ENCODE results near the gene RGS6. TPM values are rescaled to one million over a fixed set of nuclear protein-coding genes. Genes with fewer than 3 reads are reported as not detected.

RGS6 gene
- total and polyA plus RNA-seq, 8 donors = 0.12 to 4.1 (median 2.8) TPM

- H3K27me3 ChIP-seq = peaks cover 0 to 7% of the 10 kb centered on the region in 2 donors
- H3K4me3 ChIP-seq = no peak overlapping the region
- H3K9me3 ChIP-seq = no peaks in the 10 kb centered on the region
- peaks cover 0 to 3% of the 10 kb centered on the region in 2 donors for H3K4me1 ChIP-seq
- intact Hi-C loops (cut with DNase I) = no loop called here
- no peak for DNase-seq
- TF ChIP-seq, protein P1, sequence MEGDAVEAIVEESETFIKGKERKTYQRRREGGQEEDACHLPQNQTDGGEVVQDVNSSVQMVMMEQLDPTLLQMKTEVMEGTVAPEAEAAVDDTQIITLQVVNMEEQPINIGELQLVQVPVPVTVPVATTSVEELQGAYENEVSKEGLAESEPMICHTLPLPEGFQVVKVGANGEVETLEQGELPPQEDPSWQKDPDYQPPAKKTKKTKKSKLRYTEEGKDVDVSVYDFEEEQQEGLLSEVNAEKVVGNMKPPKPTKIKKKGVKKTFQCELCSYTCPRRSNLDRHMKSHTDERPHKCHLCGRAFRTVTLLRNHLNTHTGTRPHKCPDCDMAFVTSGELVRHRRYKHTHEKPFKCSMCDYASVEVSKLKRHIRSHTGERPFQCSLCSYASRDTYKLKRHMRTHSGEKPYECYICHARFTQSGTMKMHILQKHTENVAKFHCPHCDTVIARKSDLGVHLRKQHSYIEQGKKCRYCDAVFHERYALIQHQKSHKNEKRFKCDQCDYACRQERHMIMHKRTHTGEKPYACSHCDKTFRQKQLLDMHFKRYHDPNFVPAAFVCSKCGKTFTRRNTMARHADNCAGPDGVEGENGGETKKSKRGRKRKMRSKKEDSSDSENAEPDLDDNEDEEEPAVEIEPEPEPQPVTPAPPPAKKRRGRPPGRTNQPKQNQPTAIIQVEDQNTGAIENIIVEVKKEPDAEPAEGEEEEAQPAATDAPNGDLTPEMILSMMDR (IDR thresholded peaks at IDR 0.05) = no peak
- no peaks in the 10 kb centered on the region for H3K36me3 ChIP-seq
- no peak for ATAC-seq
- no peak overlapping the region for H3K27ac ChIP-seq
Measured at GRCh38 chr14:72448212-72448611, 516.0 kb downstream of the RGS6 start.

GRCh38 chr14:72450473-72451044, 518.3 kb downstream of the RGS6 start:
- Histone ChIP-seq H3K27ac (no peak overlapping the region), H3K4me3 (no peak overlapping the region), H3K36me3 (no peaks in the 10 kb centered on the region), H3K4me1 (peaks cover 0 to 3% of the 10 kb centered on the region in 2 donors), H3K27me3 (peaks cover 0 to 7% of the 10 kb centered on the region in 2 donors), H3K9me3 (no peaks in the 10 kb centered on the region)
- TF ChIP-seq, protein P1 (IDR thresholded peaks at IDR 0.05) = no peak
- DNase-seq = no peak
- ATAC-seq = no peak
- intact Hi-C loops (cut with DNase I) = no loop called here

DNA sequence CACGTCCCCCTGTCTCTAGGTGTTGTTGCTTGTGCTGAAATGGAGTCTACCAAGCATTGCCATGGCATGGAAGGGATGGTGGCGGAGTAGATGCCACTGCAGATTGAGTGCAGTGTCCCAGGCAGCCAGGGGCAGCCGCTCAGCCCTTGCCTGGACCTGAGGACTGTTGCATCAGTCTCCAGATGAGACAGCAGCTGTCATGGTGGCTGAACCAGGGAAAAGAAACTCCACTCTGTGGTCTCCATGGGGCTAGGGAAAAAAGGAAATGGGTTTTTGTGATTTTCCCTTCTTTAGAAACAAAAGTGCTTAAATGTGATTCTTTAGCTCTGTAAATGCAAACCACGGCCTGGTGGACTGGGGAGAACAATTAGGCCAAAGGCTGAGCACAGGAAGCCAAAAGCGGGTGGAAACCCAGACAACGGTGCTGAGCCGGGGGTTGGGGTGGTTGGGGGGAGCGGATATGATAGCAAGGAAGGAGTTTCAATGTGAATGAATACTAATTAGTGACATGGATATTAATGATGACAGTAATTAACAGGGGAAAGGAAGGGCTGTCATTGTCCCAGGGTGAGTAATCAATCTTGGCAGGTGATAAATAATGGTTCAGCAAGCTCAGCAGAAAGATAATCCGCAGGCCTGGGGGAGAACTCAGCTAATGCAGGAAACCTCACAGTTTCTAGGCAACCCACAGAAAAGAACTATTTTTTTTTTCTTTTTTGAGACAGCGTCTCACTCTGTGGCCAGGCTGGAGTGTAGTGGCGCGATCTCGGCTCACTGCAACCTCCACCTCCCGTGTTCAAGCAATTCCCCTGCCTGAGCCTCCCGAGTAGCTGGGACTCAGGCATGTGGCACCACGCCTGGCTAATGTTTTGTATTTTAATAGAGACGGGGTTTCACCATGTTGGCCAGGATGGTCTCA, 519.1 kb downstream of the RGS6 start:
- ATAC-seq = peak; percentile 35
- Histone ChIP-seq H3K9me3 (no peaks in the 10 kb centered on the region), H3K4me1 (peaks cover 0 to 3% of the 10 kb centered on the region in 2 donors), H3K27me3 (peaks cover 0 to 7% of the 10 kb centered on the region in 2 donors), H3K36me3 (no peaks in the 10 kb centered on the region), H3K4me3 (no peak overlapping the region), H3K27ac (no peak overlapping the region)
- TF ChIP-seq, protein P1 (IDR thresholded peaks at IDR 0.05) = no peak
- intact Hi-C loops (cut with DNase I) = no loop called here
- no peak for DNase-seq

DNA sequence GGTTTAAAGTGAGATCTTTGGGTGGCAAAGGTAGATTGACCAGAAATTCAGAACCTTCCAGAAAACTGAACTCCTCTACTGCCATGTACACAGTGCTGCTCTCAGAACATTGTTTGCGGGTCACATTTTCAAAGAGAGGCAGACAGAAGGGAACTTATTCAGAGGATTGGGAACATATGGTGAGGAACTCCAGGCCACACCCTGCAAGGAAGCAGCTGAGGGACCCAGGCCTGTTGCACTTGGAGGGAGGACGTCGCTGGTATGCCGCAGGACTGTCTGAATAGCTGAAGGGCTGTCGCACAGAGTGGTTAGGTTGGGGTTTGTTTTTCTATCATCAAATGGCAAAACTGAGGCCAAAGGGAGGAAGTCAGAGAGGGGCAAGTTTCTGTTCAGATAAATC, 520.5 kb downstream of the RGS6 start:
- no peak for ATAC-seq
- H3K4me1 ChIP-seq = peaks cover 0 to 3% of the 10 kb centered on the region in 2 donors
- no peak for DNase-seq
- TF ChIP-seq, protein P1 (IDR thresholded peaks at IDR 0.05) = no peak
- H3K4me3 ChIP-seq = no peak overlapping the region
- intact Hi-C loops (cut with DNase I) = no loop called here
- H3K36me3 ChIP-seq = no peaks in the 10 kb centered on the region
- H3K27me3 ChIP-seq = peaks cover 0 to 7% of the 10 kb centered on the region in 2 donors
- H3K9me3 ChIP-seq = no peaks in the 10 kb centered on the region
- no peak overlapping the region for H3K27ac ChIP-seq

Measured in left lung (tissue), 10 donors.